CD4-positive, alpha-beta memory T cell (primary cell): ENCODE data around the gene PCNX3. TPM values are rescaled to one million over a fixed set of nuclear protein-coding genes. Genes with fewer than 3 reads are reported as not detected.

Experiments used
- CTCF ChIA-PET: fragments of 350-600 bp; sonication (Branson Sonifier 250); formaldehyde crosslinking; loops from one replicate; lab custom pipeline; 2021; ENCODE audit warnings: inconsistent platforms; ENCODE audit not compliant: partially characterized antibody; lab: Charles Lee
- POLR2A ChIA-PET: fragments of 350-600 bp; sonication (Branson Sonifier 250); formaldehyde crosslinking; loops from one replicate; lab custom pipeline; 2021; ENCODE audit not compliant: partially characterized antibody; lab: Charles Lee
- DNase-seq, 5 donors: peaks; one replicate each; pipeline versions ENCODE4 v3.0.0 to v3.0.0-alpha.2; 2020 to 2022; ENCODE audit warnings: mixed read lengths in 1 of 5
- H3K27ac ChIP-seq: one replicate; pipeline ENCODE4 v1.7.0; 2013; ENCODE audit warnings: low read depth, low read length
- H3K27me3 ChIP-seq: 2 replicates; pipeline ENCODE4 v1.7.0; 2013; ENCODE audit warnings: mild to moderate bottlenecking, low read length, moderate library complexity; ENCODE audit not compliant: insufficient read depth
- H3K36me3 ChIP-seq: 2 replicates; pipeline ENCODE4 v1.7.0; 2013; ENCODE audit warnings: mild to moderate bottlenecking, low read length, moderate library complexity; ENCODE audit not compliant: insufficient read depth
- H3K4me1 ChIP-seq: 2 replicates; pipeline ENCODE4 v1.7.0; 2013; ENCODE audit warnings: mild to moderate bottlenecking, low read length, moderate library complexity; ENCODE audit not compliant: insufficient read depth
- H3K4me3 ChIP-seq, 2 donors: one replicate each; pipeline ENCODE4 v1.7.0; 2013; ENCODE audit warnings: low read length in 2 of 2, mild to moderate bottlenecking in 1 of 2
- H3K9me3 ChIP-seq, 2 donors: one replicate each; pipeline ENCODE4 v1.7.0; 2013; ENCODE audit warnings: low read length in 2 of 2, control low read depth in 1 of 2; ENCODE audit not compliant: control insufficient read depth in 1 of 2
- H3K27ac Mint-ChIP-seq, 7 donors: one replicate each; pipeline ENCODE4 v1.8.0; 2020 to 2021; ENCODE audit warnings: mixed read lengths in 7 of 7, mild to moderate bottlenecking in 6 of 7, inconsistent platforms in 3 of 7, moderate library complexity in 3 of 7
- H3K27me3 Mint-ChIP-seq, 2 donors: one replicate each; pipeline ENCODE4 v1.8.0; 2020 to 2021; ENCODE audit warnings: mixed read lengths in 2 of 2
- H3K36me3 Mint-ChIP-seq, 2 donors: one replicate each; pipeline ENCODE4 v1.8.0; 2020 to 2021; ENCODE audit warnings: mixed read lengths in 2 of 2, inconsistent platforms in 1 of 2, mild to moderate bottlenecking in 1 of 2
- H3K4me1 Mint-ChIP-seq, 4 donors: one replicate each; pipeline ENCODE4 v1.8.0; 2020 to 2021; ENCODE audit warnings: mixed read lengths in 4 of 4, mild to moderate bottlenecking in 1 of 4
- H3K4me3 Mint-ChIP-seq, 8 donors: one replicate each; pipeline ENCODE4 v1.8.0; 2020 to 2021; ENCODE audit warnings: mixed read lengths in 8 of 8, mild to moderate bottlenecking in 7 of 8, moderate library complexity in 6 of 8, inconsistent platforms in 3 of 8
- H3K9me3 Mint-ChIP-seq, 8 donors: one replicate each; pipeline ENCODE4 v1.8.0; 2020 to 2021; ENCODE audit warnings: mixed read lengths in 8 of 8, mild to moderate bottlenecking in 5 of 8, inconsistent platforms in 3 of 8, moderate library complexity in 1 of 8
- intact Hi-C: fragments of 100-400 bp; cut with micrococcal nuclease; formaldehyde crosslinking; loops from one replicate; pipeline ENCODE4 v1.15.1; 2023
- polyA plus RNA-seq, 2 donors: library from polyadenylated mRNA; unstranded; fragments of 300-500 nt; fragmentation: Illumina TruSeq; gene quantifications; one replicate each; pipeline ENCODE4 v1.2.3, GENCODE V29; 2021
- total RNA-seq, 2 experiments: library from RNA; stranded (reverse); gene quantifications; one replicate each; pipeline ENCODE4 v1.2.3, GENCODE V29; 2021

The PCNX3 gene
- total and polyA plus RNA-seq, 4 experiments from 2014 or later, result 0.41 to 66.3 (median 34.8) TPM

DNA sequence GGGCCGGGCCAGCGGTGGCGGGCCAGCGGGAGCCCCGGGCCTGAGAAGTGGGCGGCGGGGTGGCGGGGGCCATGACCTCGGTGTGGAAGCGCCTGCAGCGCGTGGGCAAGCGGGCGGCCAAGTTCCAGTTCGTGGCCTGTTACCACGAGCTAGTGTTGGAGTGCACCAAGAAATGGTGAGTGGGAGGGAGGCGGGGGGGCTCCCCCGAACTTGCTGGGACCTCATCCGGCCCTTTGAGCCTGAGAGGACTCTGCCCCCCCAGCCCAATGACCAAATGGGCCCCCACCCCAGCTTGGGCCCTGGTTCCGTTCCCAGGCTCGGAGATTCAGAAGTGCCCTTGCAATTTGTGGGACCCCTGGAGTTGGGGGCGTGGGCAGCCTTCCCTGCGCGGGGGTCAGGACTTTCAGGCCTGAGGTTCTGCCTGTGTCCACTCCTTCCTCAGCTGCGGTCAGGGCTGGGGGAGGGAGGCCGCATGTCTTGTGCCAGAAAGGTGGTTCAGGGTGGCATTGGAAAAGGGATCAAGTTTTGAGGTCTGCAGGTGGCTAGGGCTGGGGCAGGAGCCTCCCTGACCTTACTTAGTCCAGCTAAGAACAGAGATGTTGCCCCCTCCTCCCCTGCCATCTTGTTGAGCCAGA is 39.2 kb upstream of the PCNX3 start:
- no peaks in the 10 kb centered on the region for H3K9me3 Mint-ChIP-seq
- H3K27me3 Mint-ChIP-seq, result no peaks in the 10 kb centered on the region
- Histone ChIP-seq H3K27me3 (no peaks in the 10 kb centered on the region), H3K4me3 (peak overlapping the region; percentile 62 to 88), H3K27ac (peak overlapping the region; percentile 75), H3K9me3 (no peaks in the 10 kb centered on the region), H3K36me3 (peaks cover 23% of the 10 kb centered on the region), H3K4me1 (peaks cover 59% of the 10 kb centered on the region)
- DNase-seq, result no peak
- peaks cover 22 to 69% (median 47%) of the 10 kb centered on the region in 4 donors for H3K4me1 Mint-ChIP-seq
- H3K27ac Mint-ChIP-seq, result peak overlapping the region; percentile 84 to 94 (median 91)
- H3K36me3 Mint-ChIP-seq, result peaks cover 0 to 53% of the 10 kb centered on the region in 2 donors
- ChIA-PET POLR2A (interaction anchor here (0.7 to 17.1 kb wide), 27 partner anchors 8 to 736 kb away, joined by 3 to 403 read pairs (median 8); partner anchors contain the start of genes DPF2, KAT5, KCNK7 and LTBP3), CTCF (interaction anchor here (0.7 to 5.1 kb wide), 13 partner anchors 9 to 72 kb away, joined by 3 to 50 read pairs (median 3); partner anchors contain the start of gene SCYL1)
- intact Hi-C loops, result no loop called here
- peak overlapping the region; percentile 86 to 91 (median 88) for H3K4me3 Mint-ChIP-seq

- Mint-ChIP-seq H3K36me3 (peaks cover 0 to 53% of the 10 kb centered on the region in 2 donors), H3K9me3 (no peaks in the 10 kb centered on the region), H3K4me1 (peaks cover 15 to 62% (median 40%) of the 10 kb centered on the region in 4 donors), H3K27me3 (no peaks in the 10 kb centered on the region), H3K4me3 (peak overlapping the region; percentile 86 to 91 (median 88)), H3K27ac (peak overlapping the region; percentile 84 to 94 (median 91))
- Histone ChIP-seq H3K27me3 (no peaks in the 10 kb centered on the region), H3K36me3 (peaks cover 29% of the 10 kb centered on the region), H3K27ac (peak overlapping the region; percentile 75), H3K4me1 (peaks cover 51% of the 10 kb centered on the region), H3K4me3 (peak overlapping the region; percentile 62 to 88), H3K9me3 (no peaks in the 10 kb centered on the region)
- CTCF ChIA-PET, result interaction anchor here (0.7 to 5.1 kb wide), 11 partner anchors 8 to 73 kb away, joined by 3 to 50 read pairs (median 3); partner anchors contain the start of gene SCYL1
- DNase-seq, result peak in 1 of 5 donors; percentile 68
- intact Hi-C loops, result no loop called here
- POLR2A ChIA-PET, result interaction anchor here (0.7 to 17.1 kb wide), 22 partner anchors 7 to 243 kb away, joined by 3 to 403 read pairs (median 10); partner anchors contain the start of genes DPF2, KAT5, KCNK7 and LTBP3
Measured at GRCh38 chr11:65576867-65577755, 38.5 kb upstream of the PCNX3 start.

DNA sequence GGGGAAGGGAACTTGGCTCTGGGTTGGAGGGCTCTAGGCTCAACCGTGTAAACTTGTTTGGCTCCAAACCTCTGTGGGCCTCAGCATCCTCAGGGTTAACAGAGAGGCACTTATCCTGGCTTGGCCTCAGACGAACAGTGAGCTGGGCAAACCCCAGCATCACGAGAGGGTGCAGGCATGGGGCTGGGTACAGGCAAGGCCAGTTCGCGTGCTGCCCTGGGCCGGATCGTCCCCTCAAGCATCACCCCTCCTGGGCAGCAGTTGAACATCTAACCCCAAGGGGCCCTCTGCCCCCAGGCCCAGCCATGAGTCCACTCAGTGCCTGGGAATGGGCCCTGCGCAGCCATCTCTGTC is 37.8 kb upstream of the PCNX3 start:
- no peaks in the 10 kb centered on the region for H3K9me3 ChIP-seq
- no peak for DNase-seq
- CTCF ChIA-PET, result interaction anchor here (1.1 to 5.1 kb wide), 6 partner anchors 11 to 53 kb away, joined by 3 to 50 read pairs (median 25); partner anchors contain the start of gene SCYL1
- peak overlapping the region in 6 of 7 donors; percentile 68 to 94 (median 87) for H3K27ac Mint-ChIP-seq
- peaks cover 34% of the 10 kb centered on the region for H3K36me3 ChIP-seq
- peak overlapping the region in 1 of 2 donors; percentile 62 for H3K4me3 ChIP-seq
- peak overlapping the region in 7 of 8 donors; percentile 64 to 88 (median 75) for H3K4me3 Mint-ChIP-seq
- intact Hi-C loops, result no loop called here
- no peaks in the 10 kb centered on the region for H3K27me3 Mint-ChIP-seq
- H3K4me1 Mint-ChIP-seq, result peaks cover 13 to 63% (median 40%) of the 10 kb centered on the region in 4 donors
- H3K27ac ChIP-seq, result peak overlapping the region; percentile 75
- peaks cover 50% of the 10 kb centered on the region for H3K4me1 ChIP-seq
- H3K36me3 Mint-ChIP-seq, result peaks cover 5 to 58% of the 10 kb centered on the region in 2 donors
- POLR2A ChIA-PET, result interaction anchor here (1.0 to 17.1 kb wide), 11 partner anchors 11 to 160 kb away, joined by 3 to 403 read pairs (median 35); partner anchors contain the start of genes KCNK7, LTBP3, MALAT1 and MAP3K11
- H3K9me3 Mint-ChIP-seq, result no peaks in the 10 kb centered on the region
- no peaks in the 10 kb centered on the region for H3K27me3 ChIP-seq

DNA sequence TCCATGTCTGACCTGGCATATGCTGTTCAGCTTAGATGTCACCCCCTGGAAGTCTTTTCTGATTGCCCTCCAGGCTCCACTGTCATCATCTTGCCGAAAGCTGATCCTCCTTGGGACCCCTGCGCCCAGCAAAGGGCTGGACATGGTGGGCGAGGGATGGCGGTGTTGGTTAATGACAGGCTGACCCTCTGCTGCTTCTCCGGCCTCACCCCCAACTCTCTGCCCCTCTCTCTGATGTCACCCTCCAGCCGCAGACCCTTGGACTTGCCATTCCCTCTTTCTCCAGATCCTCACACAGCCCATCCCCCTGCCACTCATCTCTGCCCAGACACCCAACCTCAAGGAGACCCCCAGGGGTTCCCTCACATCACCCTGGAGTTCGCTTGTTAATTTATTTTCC is 37.4 kb upstream of the PCNX3 start:
- Mint-ChIP-seq H3K27me3 (no peaks in the 10 kb centered on the region), H3K4me1 (peaks cover 12 to 63% (median 38%) of the 10 kb centered on the region in 4 donors), H3K36me3 (peaks cover 9 to 62% of the 10 kb centered on the region in 2 donors), H3K27ac (peak overlapping the region in 6 of 7 donors; percentile 77 to 97 (median 92)), H3K9me3 (no peaks in the 10 kb centered on the region), H3K4me3 (peak overlapping the region in 7 of 8 donors; percentile 64 to 88 (median 76))
- Histone ChIP-seq H3K36me3 (peaks cover 34% of the 10 kb centered on the region), H3K4me3 (no peak overlapping the region), H3K27ac (peak overlapping the region; percentile 75), H3K4me1 (peaks cover 49% of the 10 kb centered on the region), H3K27me3 (no peaks in the 10 kb centered on the region), H3K9me3 (no peaks in the 10 kb centered on the region)
- ChIA-PET CTCF (interaction anchor here (2.0 to 5.1 kb wide), 5 partner anchors 10 to 53 kb away, joined by 6 to 50 read pairs (median 35); partner anchors contain the start of gene SCYL1), POLR2A (interaction anchor here (0.6 to 17.1 kb wide), 7 partner anchors 11 to 179 kb away, joined by 3 to 403 read pairs (median 76); partner anchors contain the start of genes KCNK7, LTBP3 and MALAT1)
- intact Hi-C loops, result no loop called here
- no peak for DNase-seq

- peaks cover 43% of the 10 kb centered on the region for H3K4me1 ChIP-seq
- no peak overlapping the region for H3K27ac ChIP-seq
- peaks cover 12 to 61% (median 36%) of the 10 kb centered on the region in 4 donors for H3K4me1 Mint-ChIP-seq
- peaks cover 13 to 65% of the 10 kb centered on the region in 2 donors for H3K36me3 Mint-ChIP-seq
- DNase-seq, result no peak
- intact Hi-C loops, result no loop called here
- peak overlapping the region; percentile 77 to 97 (median 90) for H3K27ac Mint-ChIP-seq
- ChIA-PET CTCF (interaction anchor here (4.0 to 5.1 kb wide), 3 partner anchors 10 to 38 kb away, joined by 35 to 50 read pairs (median 41); no protein-coding TSS in a partner anchor), POLR2A (interaction anchor here (0.6 to 17.1 kb wide), 5 partner anchors 10 to 180 kb away, joined by 3 to 403 read pairs (median 79); partner anchors contain the start of genes KCNK7 and LTBP3)
- no peaks in the 10 kb centered on the region for H3K9me3 ChIP-seq
- H3K27me3 Mint-ChIP-seq, result no peaks in the 10 kb centered on the region
- H3K36me3 ChIP-seq, result peaks cover 35% of the 10 kb centered on the region
- H3K4me3 Mint-ChIP-seq, result peak overlapping the region; percentile 64 to 88 (median 76)
- H3K9me3 Mint-ChIP-seq, result no peaks in the 10 kb centered on the region
- H3K27me3 ChIP-seq, result no peaks in the 10 kb centered on the region
- no peak overlapping the region for H3K4me3 ChIP-seq
Measured at GRCh38 chr11:65578667-65579066, 36.9 kb upstream of the PCNX3 start.

DNA sequence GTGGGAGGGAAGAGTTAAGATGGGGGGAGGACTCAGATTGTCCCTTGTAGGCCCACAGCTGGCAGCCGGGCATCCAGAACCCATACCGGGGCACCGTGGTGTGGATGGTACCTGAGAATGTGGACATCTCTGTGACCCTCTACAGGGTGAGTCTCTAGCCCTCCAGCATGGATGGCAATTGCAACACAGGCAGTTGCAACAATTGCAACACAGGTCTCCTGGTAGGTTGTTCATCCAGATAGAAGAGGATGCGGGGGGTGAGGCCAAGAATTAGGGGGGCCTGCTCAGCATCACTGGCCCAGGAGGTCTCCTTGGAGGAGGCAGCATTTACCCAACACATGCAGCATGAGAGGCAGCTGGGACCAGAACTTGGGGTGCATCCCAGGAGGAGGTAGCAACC is 36.3 kb upstream of the PCNX3 start:
- CTCF ChIA-PET, result interaction anchor here (4.8 to 5.1 kb wide), 2 partner anchors 9 to 38 kb away, joined by 41 to 50 read pairs; no protein-coding TSS in a partner anchor
- POLR2A ChIA-PET, result interaction anchor here (1.1 to 17.1 kb wide), 5 partner anchors 9 to 73 kb away, joined by 3 to 403 read pairs (median 79); partner anchors contain the start of genes KCNK7 and LTBP3
- H3K4me1 Mint-ChIP-seq, result peaks cover 12 to 55% (median 34%) of the 10 kb centered on the region in 4 donors
- H3K27ac Mint-ChIP-seq, result peak overlapping the region in 6 of 7 donors; percentile 52 to 94 (median 68)
- Histone ChIP-seq H3K9me3 (no peaks in the 10 kb centered on the region), H3K27me3 (no peaks in the 10 kb centered on the region), H3K36me3 (peaks cover 41% of the 10 kb centered on the region), H3K27ac (no peak overlapping the region), H3K4me3 (no peak overlapping the region), H3K4me1 (peaks cover 40% of the 10 kb centered on the region)
- no peaks in the 10 kb centered on the region for H3K9me3 Mint-ChIP-seq
- H3K4me3 Mint-ChIP-seq, result peak overlapping the region in 5 of 8 donors; percentile 21 to 74 (median 34)
- DNase-seq, result no peak
- no peaks in the 10 kb centered on the region for H3K27me3 Mint-ChIP-seq
- peaks cover 18 to 66% of the 10 kb centered on the region in 2 donors for H3K36me3 Mint-ChIP-seq
- intact Hi-C loops, result no loop called here
